ENCODE results near the gene ITLN1.

- TF ChIP-seq CTCF (IDR thresholded peaks at IDR 0.05; ENCODE audit: poor library complexity, severe bottlenecking) (no peak), EP300 (conservative IDR thresholded peaks at IDR 0.05; ENCODE audit: poor library complexity, severe bottlenecking) (no peak), SMC3 (conservative IDR thresholded peaks at IDR 0.05; ENCODE audit: poor library complexity) (no peak)
Observed at GRCh38 chr1:160905617-160905989, 20.6 kb upstream of the ITLN1 start.
